Measurements from ENCODE around the gene CISH.
A peak's percentile ranks its signal among the peaks of the same experiment; 100 is the strongest.

The CISH gene

DNA sequence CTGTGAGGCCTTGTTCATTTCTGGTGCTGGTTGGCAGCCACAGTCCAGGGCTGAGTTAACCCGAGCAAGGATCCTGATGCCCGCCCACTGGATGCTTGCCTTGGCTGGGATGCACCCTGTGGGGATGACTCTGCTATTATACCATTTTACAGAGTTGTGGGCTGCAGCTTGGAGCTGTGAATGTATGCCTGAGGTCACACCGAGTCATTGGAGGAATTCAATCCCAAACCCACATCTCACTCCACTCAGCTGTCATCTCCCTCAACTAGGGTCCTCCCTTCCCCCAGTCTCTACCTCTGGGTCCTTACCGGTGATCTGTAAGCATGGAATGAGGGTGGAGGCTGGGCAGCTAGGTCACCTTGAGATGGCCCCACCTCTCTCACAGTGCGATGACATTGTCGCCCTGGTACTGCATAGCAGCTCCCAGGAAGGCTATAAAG, 27.5 kb upstream of the CISH start:
- H3K4me3 ChIP-seq (ENCODE audit: low read length): no peak overlapping the region
- no peak for DNase-seq (ENCODE audit: low read depth, low spot score)

DNA sequence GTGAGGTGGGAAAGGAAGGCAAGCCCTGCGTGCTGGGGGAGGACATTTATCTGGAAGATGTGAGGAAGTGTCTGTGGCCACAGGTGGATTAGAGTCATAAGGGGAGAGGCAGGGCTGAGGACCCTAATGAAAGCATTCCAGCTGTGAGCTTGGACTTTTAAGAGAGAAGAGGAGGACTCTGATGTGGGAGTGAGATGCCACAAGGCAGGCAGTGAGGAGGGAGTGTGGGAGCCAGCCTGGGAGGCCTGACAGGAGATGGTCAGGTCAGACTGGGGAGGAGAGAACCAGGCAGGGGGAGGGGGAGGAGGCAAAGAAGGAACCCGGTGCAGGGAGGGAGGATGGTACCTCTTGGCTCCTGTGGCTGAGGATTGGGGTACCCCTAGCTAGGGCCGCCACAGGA, 26.4 kb upstream of the CISH start:
- H3K4me3 ChIP-seq (ENCODE audit: low read length): no peak overlapping the region
- no peak for DNase-seq (ENCODE audit: low read depth, low spot score)

DNA sequence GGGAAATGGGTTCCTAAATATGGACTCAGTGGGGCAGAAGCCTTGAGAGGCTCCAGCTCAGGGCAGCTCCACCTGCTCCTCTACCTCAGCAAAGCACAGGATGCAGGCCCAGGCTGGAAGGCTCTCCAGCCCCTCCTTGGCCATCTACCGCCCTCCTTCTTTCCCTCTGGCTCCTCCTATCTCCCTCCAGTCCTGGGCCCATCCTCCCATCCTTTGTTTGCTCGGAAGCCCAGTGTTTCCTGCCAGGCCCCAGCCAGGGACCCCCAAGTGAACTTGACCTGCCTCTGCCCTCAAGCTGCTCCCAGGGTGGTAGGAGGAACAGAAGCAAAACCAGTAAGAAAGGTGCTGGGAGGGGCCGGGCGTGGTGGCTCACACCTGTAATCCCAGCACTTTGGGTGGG, 25.4 kb upstream of the CISH start:
- no peak overlapping the region for H3K4me3 ChIP-seq (ENCODE audit: low read length)
- no peak for DNase-seq (ENCODE audit: low read depth, low spot score)

DNA sequence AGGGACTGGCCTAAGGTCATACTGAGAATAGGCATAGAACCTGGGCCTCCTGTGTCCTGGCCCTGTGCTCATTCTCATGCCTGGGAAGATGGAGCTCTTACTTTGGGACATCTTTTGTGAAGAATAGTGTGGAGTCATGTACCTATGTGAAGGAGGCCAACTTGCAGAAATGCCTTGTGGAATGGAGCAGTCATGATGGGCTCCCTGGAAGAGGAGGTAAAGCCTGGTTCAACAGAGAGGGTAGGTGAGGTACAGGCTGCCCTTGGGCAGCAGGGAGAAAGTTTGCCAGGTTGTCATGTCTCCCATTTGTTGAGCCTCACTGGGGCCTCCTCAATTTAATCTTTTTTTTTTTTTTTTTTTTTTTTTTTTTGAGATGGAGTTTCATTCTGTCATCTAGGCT, 23.5 kb upstream of the CISH start:
- no peak for DNase-seq (ENCODE audit: low read depth, low spot score)
- H3K4me3 ChIP-seq (ENCODE audit: low read length): no peak overlapping the region

DNA sequence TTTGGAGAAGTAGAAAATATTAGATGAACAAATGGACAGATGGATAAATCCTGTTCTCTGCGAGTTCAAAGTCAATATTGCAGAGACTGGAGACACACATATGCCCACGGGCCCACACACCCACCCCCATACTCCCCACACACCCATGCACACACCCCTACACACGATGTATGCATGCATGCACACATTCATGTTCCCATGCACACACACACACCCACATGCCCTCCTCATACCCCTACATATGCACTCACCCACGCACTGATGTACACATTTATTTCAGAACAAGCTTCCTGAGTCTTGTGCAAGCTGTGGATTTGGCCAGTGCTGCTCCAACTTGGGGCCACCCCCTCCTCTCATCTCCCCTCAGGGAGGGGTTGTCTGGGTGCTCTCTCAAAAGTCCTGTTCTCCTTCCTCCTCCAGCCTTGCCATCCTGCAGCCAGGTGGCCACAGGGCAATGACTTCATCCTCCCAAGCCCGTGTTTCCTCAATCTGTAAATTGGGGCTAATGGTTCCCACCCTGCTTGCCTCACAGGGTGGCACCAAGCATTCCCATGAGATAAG, 21.7 kb upstream of the CISH start:
- H3K4me3 ChIP-seq (ENCODE audit: low read length): no peak overlapping the region
- DNase-seq (ENCODE audit: low read depth, low spot score): no peak

DNA sequence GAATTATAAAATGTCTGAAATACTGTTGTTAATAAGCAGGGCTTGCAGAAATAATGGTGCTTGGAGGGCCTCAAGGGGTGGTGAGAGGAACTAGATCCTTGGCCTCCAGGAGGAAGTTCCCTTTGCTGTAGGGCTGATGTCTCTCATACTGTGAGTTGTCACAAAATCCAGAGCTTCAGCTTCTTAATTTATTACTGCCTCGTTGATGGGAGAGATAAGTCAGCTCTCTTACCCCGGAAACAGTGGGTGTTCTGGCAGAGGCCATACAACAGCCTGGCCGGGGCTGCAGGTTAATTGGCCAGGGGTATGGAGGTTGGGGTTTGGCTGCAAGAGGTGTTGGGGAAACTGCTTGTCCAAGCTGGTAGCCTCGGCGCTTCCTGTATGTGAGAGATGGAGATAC, 20.9 kb upstream of the CISH start:
- H3K4me3 ChIP-seq (ENCODE audit: low read length): no peak overlapping the region
- no peak for DNase-seq (ENCODE audit: low read depth, low spot score)

DNA sequence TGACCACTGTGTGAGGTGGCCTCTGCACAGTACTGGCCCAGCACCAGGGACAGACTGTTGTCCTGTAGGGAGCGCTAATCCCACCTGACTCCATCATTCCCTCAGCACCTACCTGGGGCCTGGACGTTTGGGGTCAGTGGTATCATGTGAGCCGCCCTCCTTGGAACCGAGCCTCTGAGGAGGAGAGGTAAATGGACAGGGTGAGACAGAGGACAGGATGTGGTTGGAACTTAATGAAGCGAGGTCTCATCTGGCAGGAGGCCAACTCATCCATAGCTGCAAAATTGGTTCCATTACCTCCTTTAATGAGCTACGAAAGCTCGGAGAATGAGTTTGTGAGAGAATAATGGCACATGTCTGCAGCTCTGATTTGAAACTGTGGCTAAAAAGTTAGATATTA, 19.3 kb upstream of the CISH start:
- no peak for DNase-seq (ENCODE audit: low read depth, low spot score)
- no peak overlapping the region for H3K4me3 ChIP-seq (ENCODE audit: low read length)

DNA sequence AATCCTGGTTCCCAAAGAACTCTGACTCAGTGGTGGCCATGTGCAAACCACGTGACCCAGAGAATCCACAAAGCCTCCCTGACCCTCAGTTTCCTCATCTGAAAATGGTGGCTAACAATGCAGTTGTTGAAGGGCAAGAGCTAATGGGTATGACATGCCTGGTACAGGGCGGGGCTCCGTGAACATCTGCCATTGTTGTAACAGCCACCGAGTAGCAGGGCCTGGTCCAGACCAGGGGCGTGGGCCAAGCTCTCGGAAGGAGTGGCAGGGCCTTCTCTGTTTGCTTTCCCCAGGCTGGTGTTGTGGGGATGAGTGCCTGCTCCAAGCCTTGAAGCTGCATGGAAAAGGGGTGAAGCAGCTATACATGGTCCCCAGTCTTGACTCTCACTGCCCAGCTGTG, 18.8 kb upstream of the CISH start:
- no peak for DNase-seq (ENCODE audit: low read depth, low spot score)
- H3K4me3 ChIP-seq (ENCODE audit: low read length): no peak overlapping the region

DNA sequence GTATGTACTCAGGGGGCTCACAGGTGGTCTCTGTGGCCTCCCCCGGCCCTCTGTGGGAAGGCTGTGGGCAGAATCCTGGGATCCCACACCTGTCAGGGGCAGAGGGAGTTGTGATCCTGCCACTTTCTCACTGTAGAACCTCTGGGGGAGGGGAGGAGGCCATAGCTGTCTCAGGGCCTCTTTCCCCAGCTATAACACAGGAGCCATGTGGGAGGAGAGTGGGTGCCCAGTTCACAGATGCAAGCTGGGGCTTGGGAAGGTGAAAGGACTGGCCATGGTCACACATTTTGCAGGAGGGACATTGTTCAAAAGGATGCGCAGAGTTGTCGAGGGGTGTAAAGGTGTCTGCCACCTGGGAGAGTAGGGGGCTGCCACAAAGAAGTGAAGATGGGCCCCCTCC, 17.0 kb upstream of the CISH start:
- no peak overlapping the region for H3K4me3 ChIP-seq (ENCODE audit: low read length)
- no peak for DNase-seq (ENCODE audit: low read depth, low spot score)

DNA sequence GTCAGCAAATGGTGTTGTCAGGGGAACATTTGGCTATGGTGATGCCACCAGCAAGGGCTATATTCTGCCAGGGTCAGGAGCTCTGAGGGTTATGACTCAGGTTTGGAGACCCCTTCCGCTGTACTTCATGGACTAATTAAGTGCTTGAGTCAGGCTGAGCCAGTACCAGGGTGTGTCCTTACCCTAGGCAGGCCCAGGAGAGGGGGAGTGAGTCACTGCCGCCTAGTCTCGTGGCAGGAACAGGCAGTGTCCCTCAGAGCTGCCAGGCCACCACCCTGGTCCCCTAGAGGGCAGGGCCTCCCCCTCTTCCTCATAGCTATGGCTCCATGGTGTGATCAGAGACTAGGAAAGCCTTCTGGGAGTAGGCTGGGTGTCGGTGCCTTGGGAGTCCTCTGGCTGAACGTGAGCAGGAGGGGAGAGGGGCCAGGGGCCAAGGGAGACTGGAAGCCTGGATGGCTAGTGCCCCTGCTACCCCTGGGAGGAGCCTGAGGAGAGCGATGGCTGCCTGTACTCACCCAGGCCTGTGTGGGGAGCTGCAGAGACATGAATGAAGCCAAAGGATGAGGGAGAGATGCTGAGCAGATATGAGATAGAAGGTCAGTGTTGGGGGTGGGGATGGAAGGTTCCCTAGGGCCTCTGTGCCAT, 16.0 kb upstream of the CISH start:
- no peak for DNase-seq (ENCODE audit: low read depth, low spot score)
- no peak overlapping the region for H3K4me3 ChIP-seq (ENCODE audit: low read length)

DNA sequence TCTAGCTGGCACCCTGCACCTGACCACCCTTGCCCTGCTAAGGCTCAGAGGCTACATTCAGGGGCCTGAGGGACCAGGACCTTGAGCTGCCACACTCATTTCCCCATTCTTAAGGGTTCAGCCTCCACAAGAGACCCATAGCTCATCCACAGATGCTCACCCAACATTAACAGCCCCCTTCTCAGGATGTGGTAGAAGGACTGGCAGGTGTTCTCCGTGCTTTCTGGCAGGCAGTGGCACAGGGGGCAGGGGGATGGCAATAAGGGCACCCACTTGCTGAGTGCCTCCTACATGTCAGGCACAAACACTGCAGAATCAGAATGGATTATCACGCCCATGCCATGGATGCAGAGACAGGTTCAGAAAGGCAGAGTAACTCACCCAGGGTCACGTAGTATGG, 14.8 kb upstream of the CISH start:
- peak; percentile 94 for DNase-seq (ENCODE audit: low read depth, low spot score)
- peak overlapping the region; percentile 30 for H3K4me3 ChIP-seq (ENCODE audit: low read length)

DNA sequence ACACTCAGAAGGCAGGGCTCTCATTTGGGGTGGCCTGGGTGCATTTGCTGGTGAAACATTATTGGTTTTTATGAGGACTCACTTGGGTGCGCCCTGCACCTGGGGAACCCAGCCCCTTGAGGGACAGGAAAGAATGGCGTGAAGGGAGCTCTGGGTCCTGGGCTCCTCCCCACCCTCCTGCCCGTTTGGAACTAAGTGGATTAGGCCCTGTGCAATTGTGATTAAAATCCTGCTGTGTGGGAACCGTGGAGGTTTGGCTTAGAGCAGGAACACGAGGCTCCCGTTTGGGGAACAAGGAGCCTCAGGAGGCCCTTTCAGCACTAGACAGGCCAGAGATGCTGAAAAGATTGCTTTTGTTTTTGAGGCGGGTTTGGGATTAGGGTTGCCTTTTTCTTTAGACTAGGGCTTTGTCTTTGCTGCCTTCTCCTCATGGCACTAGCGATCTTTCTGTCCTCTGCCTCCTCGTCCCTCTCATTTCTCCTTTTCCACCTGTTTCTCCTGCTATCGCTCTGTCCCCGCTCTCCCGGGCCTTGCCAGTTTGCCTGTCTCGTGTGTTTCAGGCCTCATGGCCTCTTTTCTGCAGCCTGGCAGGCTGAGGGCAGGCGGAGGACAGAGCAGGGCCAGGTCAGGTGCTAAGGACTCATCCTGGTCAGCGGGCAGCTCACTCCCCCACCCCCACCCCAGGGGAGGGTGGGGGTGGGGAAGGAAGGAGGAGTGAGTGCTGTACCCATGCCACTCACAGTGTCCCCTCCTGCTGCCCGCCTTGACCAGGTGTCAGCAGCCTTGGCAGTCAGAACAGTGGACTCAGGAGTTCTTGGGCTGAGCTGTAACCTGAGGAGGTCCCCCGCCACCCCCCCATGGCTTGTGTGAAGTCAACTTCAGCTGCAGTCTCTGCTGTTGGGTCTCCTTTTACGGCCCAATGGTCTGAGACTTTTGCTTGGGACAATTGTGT, 13.9 kb upstream of the CISH start:
- H3K4me3 ChIP-seq (ENCODE audit: low read length): peak overlapping the region; percentile 15; the same call in 1 of the 2 replicates
- DNase-seq (ENCODE audit: low read depth, low spot score): no peak

DNA sequence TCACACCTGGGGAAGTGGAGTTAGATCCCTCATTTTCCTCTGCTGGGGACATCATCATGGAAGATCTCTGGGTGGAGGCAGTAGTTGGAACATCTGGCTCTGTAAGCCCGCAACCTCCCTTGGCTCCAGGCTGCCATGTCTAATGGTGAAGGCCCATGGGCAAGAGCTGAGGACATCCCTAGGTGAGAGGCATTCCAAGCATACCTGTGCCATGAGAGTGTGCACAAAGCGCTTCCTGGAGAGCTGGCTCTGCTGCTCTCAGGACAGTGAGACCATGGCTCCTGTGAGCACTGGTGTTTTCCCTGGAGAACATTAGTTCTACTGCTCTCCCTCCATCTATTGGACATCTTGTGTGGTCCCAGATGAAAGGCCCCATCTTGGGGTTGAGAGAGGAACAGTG, 13.1 kb upstream of the CISH start:
- H3K4me3 ChIP-seq (ENCODE audit: low read length): peak overlapping the region; percentile 21
- no peak for DNase-seq (ENCODE audit: low read depth, low spot score)

DNA sequence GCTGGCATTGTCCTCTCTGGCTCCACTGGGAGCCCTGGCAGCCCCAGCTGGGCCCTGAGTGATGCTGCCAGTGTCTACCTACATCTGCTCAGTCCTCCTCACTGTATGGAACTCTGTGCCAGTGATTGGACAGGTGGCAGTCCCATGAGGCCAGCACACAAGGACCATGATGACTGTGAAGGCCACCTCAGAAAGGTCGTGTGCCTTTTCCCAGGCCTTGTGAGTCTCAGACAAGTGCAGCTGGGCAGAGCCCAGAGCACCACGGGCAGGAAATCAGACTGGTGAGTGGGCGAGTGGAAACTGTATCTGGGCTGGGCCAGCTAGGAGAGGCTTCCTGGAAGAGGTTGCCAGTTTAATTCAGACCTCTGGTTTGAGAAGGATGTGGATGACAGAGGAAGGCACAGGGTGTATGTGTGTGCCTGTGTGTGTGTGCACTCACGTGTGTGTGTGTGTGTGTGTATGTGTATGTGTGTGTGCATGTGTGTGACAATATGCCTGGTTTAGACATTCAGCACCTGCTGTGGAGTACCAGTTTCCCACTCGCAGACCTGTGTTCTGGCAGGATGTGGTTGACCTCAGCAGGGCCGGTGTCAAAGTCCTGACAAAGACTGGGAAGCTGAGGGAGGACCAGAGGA, 12.4 kb upstream of the CISH start:
- peak; percentile 96 for DNase-seq (ENCODE audit: low read depth, low spot score)

DNA sequence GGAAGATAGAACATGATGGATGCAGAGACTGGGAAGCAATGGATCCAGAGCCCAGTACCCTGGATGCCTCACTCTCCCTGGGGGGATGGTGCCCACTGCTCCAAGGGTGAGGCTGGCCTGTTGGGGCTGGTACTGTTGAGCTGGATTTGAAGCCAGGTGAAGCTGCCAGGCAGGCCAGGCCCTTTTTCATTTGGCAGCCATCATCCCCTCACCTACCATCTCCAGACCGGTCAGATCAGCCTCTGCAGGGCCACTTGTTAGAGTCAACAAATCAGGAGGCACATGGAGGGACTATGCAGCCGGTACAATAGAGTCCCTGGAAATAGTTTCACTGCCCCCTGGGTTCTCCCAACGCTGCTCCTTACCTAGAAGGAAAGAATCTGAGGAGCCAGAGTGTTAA, 11.3 kb upstream of the CISH start:
- no peak for DNase-seq (ENCODE audit: low read depth, low spot score)
- H3K4me3 ChIP-seq (ENCODE audit: low read length): no peak overlapping the region

More for the DNA sequence above, 12.4 kb upstream of the CISH start:
- peak overlapping the region; percentile 21 for H3K4me3 ChIP-seq (ENCODE audit: low read length)

DNA sequence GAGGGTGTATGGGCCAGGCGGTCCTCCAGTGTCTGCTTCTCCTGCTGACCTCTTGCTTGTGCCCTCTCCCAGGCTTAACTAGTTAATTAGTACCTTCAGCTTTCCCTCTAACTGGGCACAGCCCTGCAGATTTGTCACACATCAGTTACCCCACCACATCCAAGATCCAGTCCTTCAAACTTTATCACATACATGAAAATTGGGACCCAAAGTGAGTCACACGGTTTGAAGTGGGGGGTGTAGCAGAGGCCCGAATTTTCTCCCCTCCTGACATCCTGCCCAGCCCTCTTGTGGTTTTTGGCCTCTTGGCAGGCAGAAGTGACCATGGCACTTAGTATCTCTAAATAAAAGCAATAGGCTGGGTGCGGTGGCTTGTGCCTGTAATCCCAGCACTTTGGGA, 9.2 kb upstream of the CISH start:
- H3K4me3 ChIP-seq (ENCODE audit: low read length): no peak overlapping the region
- no peak for DNase-seq (ENCODE audit: low read depth, low spot score)

DNA sequence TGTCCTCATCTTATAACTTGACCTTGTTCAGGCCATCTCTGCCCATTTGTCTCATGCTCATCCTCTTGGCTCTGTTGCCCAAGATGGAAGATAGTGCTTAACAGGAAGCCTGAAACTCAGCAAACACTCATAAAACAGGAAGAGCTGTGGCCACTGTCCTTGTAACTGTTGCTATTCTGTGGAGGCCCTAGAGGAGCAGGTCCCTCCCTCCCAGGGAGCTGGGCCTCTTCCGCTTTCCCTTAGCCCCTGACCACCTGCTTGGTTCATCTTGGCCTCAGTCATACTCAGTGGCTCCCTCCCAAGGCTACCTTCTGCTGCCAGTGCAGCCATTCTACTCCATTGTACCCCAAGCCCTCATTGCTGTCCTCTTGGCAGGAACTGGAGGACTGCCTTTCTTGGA, 8.8 kb upstream of the CISH start:
- no peak for DNase-seq (ENCODE audit: low read depth, low spot score)

DNA sequence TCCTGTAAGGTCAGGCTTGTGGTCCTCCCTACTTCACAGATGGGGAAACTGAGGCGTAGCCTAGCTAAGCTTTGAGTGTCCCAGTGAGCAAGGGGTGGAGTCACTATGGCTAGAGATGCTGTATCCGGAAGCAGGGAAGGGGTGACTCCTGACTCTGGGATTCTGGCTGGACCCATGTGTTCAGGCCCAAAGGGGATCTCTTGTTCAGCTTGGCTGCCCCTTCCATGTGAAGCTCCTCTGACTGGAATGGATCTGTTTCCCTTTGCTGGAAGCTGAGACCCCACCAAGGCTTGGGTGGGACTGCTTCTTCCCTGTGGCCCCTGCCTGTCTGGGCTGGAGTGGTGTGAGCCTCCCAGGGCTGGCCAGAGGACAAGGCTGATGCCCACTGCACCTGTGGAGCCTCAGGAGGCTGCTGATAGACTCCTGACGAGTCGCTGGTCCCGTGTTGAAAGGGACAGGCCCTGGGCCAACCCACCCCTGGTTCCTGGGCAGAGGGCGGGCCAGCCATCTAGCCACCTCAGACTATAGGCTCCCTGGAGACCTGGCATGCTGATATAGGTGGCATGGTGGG, 6.4 kb upstream of the CISH start:
- DNase-seq (ENCODE audit: low read depth, low spot score): no peak
- H3K4me3 ChIP-seq (ENCODE audit: low read length): peak overlapping the region; percentile 96

More for the DNA sequence above, 8.8 kb upstream of the CISH start:
- peak overlapping the region; percentile 25 for H3K4me3 ChIP-seq (ENCODE audit: low read length)

DNA sequence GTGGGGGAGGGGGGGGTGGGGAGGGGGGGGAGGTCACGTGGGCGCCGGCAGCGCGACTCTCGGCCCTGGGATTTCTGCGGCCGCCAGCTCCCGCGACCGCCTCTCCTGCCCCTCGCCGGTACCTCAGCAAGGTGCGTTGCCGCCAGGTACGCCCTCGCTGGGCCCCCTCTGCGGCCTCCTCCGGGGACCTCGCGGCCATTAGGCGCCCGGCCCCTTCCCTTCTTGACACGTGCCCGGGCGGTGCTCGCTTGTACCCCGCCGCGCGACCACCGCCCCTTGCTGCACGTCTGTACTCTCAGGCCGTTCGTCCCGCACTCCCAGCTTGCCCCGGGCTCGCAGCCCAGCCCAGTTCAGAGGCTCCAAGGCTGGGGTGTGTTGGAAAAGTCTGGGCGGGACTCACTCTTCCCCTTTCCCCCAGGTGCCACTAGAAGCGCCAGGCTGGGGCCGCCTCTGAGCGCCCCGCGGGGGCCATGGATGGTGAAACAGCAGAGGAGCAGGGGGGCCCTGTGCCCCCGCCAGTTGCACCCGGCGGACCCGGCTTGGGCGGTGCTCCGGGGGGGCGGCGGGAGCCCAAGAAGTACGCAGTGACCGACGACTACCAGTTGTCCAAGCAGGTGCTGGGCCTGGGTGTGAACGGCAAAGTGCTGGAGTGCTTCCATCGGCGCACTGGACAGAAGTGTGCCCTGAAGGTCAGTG, 5.7 kb upstream of the CISH start, which contains the start of gene MAPKAPK3:
TSS of gene MAPKAPK3 (plus strand) at position 56 of the 696 bp plus-strand sequence. CDS start at position 471, 415 bp downstream.
- peak within 1 kb of the TSS; percentile 96 for H3K4me3 ChIP-seq (ENCODE audit: low read length)
- no peak for DNase-seq (ENCODE audit: low read depth, low spot score)
